Prostate gland (tissue), 2 donors: Measurements from ENCODE around the gene MPC1L.

ENCODE experiments used
- POLR2A ChIP-seq: fragments of 450-650 bp; IDR thresholded peaks from one replicate; pipeline ENCODE4 v1.6.1; 2016; ENCODE audit warnings: antibody characterized with exemption, mild to moderate bottlenecking
- POLR2AphosphoS5 ChIP-seq: sonication (generic); formaldehyde crosslinking; IDR thresholded peaks from one replicate; pipeline ENCODE4 v1.6.1; 2017; ENCODE audit warnings: antibody characterized with exemption
- TF ChIP-seq, protein P1 (sequence below), 4 experiments: fragments of 200-600 bp in 2 of 4; fragments of 450-650 bp in 2 of 4; sonication (generic) in 2 of 4; IDR thresholded peaks; 1 replicate in 3 of 4; 2 replicates in 1 of 4; pipeline ENCODE4 v1.5.1; 2016 to 2019; ENCODE audit warnings: antibody characterized with exemption in 4 of 4, mild to moderate bottlenecking in 2 of 4, moderate library complexity in 2 of 4

DNA sequence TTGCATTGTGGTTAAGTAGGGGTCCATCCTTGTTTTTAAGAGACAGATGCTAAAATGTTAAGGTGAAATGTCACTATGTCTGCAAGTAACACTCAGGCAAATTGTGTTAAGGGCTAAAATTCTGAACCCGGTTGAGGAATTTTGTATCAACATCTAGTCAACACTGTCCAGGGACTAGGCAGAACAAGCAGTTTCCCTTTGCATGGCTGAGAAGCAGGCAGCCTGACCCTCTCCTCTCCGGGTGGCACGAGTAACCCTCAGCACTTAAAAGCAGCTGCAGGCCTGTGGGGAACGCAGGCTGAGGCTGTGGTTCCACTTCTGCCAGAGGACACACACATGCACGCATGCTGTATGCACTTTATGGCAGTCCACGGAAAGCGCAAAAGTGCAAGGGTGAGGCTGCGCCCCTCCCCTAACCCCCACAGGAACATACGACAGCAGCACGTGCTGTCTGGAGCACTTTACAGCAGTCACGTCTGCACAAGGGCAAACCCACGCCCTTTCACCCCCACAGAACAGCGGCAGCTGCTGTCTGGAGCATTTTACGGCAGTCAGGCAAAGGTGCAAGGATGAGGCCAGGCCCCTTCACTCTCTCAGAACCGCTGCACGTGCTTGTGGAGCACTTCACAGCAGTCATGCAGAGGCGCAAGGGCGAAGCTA is 619 bp upstream of the MPC1L start:
- TF ChIP-seq POLR2A (no peak), POLR2AphosphoS5 (no peak)
- TF ChIP-seq, protein P1, sequence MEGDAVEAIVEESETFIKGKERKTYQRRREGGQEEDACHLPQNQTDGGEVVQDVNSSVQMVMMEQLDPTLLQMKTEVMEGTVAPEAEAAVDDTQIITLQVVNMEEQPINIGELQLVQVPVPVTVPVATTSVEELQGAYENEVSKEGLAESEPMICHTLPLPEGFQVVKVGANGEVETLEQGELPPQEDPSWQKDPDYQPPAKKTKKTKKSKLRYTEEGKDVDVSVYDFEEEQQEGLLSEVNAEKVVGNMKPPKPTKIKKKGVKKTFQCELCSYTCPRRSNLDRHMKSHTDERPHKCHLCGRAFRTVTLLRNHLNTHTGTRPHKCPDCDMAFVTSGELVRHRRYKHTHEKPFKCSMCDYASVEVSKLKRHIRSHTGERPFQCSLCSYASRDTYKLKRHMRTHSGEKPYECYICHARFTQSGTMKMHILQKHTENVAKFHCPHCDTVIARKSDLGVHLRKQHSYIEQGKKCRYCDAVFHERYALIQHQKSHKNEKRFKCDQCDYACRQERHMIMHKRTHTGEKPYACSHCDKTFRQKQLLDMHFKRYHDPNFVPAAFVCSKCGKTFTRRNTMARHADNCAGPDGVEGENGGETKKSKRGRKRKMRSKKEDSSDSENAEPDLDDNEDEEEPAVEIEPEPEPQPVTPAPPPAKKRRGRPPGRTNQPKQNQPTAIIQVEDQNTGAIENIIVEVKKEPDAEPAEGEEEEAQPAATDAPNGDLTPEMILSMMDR (IDR thresholded peaks at IDR 0.05): no peak
